Measurements from ENCODE around the gene CD68. TPM values are rescaled to one million over a fixed set of nuclear protein-coding genes. Genes with fewer than 3 reads are reported as not detected.
"Not testable (repeated sequence)": the region's sequence is repeated elsewhere in the genome, so short reads cannot be mapped to it uniquely, and the experiment has no call there.

Gene CD68
- polyA plus RNA-seq, 4 donors = 43.0 to 78.7 (median 53.9) TPM

DNA sequence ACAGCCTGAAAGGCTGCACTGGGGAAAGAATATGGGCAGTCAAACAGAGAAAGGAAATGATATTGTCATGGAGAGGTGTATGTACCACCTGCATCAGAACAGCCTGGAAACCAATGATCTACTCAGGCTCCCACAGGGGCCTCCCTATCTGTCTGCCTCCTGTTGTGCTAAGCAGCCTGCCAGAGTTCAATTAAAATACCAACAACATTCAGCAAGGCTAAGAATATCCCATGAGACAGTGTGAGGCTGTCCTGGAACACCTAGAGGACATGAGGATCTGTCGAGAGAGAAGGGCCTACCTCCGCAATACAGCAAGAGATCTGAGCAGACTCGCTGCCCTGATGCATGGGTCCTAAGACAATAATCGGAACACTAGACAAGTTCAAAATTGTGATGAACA lies 26.8 kb downstream of the CD68 start:
- DNase-seq (ENCODE audit: low read depth in 4 of 4, low spot score in 3 of 4) = no peak

GRCh38 chr17:7610641-7611040 lies 31.2 kb downstream of the CD68 start:
- DNase-seq (ENCODE audit: low read depth in 4 of 4, low spot score in 3 of 4) = no peak

DNA sequence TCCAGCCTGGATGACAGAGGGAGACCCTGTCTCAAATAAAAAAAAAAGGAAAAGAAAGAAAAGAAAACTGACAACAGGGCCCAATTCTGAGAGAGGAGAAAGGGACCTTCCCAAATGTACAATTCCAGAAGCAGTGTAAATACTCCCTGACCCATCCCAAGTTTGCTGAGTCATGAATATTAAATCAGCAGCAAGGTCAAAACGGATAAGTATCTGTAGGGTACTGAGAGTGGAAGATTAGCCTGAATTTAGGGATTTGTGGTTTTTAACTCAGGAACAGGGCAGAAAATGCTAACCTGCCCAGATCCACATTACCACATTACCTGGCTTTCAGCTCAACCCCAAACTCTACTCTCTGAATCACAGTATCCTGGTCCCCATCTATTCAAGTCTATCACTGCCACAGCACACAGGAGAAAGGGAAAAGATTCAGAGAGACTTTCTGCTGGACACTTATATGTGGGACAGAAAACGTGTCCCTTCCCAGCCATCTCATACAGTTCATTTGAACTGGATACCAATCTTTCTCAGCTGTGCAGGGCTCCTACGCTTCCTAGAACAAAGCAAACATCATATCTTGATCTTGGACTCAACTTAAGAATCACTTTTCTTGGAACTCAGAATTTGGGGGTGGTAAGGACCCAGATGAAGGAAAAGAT lies 32.3 kb downstream of the CD68 start:
- DNase-seq (ENCODE audit: low read depth in 4 of 4, low spot score in 3 of 4) = no peak

DNA sequence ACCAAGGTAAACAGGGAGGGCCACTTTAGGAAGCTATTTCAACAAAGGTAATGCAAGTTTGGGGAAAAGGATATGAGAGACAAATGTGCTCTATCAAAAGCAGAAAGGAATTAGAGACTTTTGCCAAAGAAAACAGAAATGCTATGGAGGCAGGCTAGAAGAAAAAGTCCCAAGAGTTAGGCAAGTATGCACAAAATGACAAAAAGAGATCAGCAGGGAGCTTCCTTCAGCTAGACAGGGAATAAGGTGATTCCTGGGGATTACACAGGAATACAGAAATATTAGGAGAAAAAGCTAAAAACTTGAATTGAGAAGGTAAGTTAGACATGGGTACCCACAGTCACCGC lies 32.8 kb downstream of the CD68 start:
- no peak for DNase-seq (ENCODE audit: low read depth in 4 of 4, low spot score in 3 of 4)

- DNase-seq (ENCODE audit: low read depth in 4 of 4, low spot score in 3 of 4) = no peak
These were observed 34.5 kb downstream of the CD68 start for GRCh38 chr17:7613769-7614424.

DNA sequence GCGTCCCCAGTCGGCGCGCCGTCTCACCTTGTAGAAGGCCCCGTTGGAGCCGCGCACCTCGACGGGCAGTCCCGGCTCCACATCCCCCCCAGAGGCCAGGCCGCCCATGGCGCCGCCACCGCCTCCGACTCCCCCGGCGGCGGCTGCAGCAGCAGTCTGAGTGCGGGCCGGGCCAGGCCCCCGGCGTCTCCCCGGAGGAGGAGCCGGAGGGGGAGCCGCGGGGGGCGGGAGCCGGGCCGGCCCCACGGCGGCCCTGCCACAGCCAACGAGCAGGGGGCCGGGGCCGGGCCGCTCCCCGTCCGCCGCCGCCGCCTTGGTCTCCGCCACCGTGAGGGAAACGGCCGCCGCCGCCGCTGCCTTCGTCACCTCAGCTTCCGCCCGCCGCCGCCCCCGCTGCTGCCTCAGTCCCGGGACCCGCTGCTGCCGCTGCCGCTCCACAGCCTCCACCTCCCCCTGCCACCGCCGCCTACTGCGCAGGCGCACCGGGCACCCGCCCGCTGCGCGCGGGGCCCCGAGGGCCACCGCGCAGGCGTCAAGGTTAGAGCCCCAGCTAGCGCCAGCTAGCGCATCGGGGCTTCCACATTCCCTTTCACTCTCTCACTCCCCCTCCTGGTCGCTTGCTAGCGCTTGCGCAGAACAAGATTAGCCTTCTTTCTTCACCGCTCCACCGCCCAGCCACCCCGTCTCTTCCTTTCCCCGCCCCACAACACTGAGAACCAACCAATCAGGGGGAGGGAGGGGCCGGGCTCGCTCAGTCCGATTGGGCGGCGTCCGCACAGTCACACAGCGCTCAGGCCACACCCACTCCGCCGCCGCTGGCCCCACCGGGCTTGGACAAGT lies 35.2 kb downstream of the CD68 start, which contains the start of gene FXR2:
TSS of gene FXR2 (minus strand) at position 473 of the 840 bp plus-strand sequence. CDS start at position 108, 365 bp downstream.
- DNase-seq (ENCODE audit: low read depth in 4 of 4, low spot score in 3 of 4) = peak; percentile 100

GRCh38 chr17:7615265-7615747 lies 35.9 kb downstream of the CD68 start:
- no peak for DNase-seq (ENCODE audit: low read depth in 4 of 4, low spot score in 3 of 4)

DNA sequence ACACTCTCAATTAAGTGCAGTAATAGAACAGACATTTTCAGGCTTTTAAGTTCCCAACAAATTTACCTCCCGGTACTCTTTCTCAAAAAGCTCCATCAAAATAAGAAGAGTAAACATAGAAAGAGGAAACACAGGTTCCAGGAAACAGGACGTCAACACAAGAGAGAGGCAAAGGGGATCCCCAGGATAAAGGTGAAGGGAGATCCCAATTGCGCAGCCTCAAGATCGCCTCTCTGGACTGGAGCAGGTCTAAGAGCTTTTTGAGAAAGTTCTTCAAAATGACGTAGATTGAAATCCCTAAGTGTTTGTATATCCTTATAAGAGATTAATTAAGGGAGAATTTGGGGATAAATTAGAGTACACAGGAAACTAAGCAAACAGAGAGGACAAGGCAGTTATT lies 39.2 kb downstream of the CD68 start:
- no peak for DNase-seq (ENCODE audit: low read depth in 4 of 4, low spot score in 3 of 4)

DNA sequence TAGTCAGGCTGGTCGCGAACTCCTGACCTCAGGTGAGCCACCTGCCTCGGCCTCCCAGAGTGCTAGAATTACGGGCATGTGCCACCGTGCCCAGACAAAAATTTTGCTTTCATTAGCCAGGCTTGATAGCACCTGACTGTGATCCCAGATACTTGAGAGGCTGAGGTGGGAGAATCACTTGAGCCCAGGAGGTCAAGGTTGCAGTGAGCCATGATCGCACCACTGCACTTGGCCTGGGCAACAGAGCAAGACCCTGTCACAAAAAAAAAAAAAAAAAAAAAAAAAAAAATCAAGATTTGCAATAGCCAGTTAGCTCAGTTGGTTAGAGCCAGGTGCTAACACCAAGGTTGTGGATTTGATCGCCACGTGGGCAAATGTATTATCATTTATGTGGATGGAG lies 41.4 kb downstream of the CD68 start:
- DNase-seq (ENCODE audit: low read depth in 4 of 4, low spot score in 3 of 4) = no peak

GRCh38 chr17:7623661-7624060 lies 44.2 kb downstream of the CD68 start:
- no peak for DNase-seq (ENCODE audit: low read depth in 4 of 4, low spot score in 3 of 4)

GRCh38 chr17:7625749-7626148 lies 46.3 kb downstream of the CD68 start:
- DNase-seq (ENCODE audit: low read depth in 4 of 4, low spot score in 3 of 4) = not testable (repeated sequence)

DNA sequence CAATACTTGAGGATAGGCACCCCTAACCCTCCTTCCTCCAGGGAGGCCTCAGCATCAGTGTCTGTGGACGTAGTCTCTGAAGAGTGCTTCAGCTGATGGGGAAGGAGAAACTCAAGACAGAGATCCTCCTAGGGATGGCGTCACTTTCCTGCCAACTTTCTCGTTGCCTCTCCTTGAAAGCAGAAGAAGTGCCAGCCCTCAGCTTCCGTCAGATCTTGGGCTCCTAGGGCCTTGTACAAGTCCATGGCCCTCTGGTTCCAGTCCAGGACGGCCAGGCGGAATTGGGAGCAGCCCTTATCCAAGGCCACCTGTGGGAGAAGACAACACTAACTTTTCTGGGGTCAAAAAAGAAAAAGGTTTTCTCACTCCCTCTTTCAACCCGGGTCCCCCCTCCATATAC lies 46.9 kb downstream of the CD68 start:
- no peak for DNase-seq (ENCODE audit: low read depth in 4 of 4, low spot score in 3 of 4)

- no peak for DNase-seq (ENCODE audit: low read depth in 4 of 4, low spot score in 3 of 4)
These were observed 47.5 kb downstream of the CD68 start for GRCh38 chr17:7626956-7627249.

DNA sequence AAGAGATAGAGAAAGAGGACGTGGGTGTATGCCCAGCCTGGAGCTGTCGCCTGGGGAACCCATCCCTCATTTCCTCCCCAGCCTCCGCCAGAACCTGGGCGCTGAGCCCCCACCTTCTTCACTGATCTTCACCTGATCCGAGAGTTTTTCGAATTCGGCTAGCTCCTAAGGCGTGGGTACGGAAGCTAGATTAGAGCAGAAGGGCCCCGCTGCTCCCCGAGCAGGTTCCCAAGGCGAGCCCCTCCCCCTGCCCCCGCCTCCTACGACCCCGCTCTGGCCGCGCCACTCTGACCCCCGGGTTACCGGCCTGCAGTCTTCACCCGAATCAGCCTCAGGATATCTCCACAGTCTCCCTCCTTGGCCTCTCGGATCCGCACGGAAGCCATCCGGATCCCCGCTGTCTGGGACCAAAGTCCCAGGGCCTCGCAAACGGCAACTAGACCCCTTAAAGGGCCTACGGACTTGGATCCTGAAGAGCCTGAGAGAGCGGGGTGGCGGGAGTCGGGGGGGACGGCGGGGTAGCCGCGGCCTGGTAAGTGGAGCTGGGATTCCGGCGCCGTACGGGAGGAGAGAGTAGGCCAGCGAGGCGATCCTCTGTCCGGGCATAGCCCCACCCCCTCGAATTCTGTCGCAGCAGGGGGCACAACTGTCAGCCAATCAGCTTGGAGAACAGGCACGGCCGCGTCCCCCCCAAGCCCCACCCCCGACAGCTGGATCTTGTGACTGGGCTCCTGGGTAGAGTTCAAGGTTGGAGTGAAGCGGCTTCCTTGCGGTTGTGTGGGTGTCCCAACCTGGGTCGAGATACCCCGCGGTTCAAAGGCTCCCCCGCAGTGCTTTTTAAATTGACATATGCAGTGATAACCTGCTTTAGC lies 48.0 kb downstream of the CD68 start, which contains the start of gene SAT2:
TSS of gene SAT2 (minus strand) at position 572 of the 872 bp plus-strand sequence. CDS start at position 386, 186 bp downstream.
- DNase-seq (ENCODE audit: low read depth in 4 of 4, low spot score in 3 of 4) = peak; percentile 84 to 94 (median 91)

DNA sequence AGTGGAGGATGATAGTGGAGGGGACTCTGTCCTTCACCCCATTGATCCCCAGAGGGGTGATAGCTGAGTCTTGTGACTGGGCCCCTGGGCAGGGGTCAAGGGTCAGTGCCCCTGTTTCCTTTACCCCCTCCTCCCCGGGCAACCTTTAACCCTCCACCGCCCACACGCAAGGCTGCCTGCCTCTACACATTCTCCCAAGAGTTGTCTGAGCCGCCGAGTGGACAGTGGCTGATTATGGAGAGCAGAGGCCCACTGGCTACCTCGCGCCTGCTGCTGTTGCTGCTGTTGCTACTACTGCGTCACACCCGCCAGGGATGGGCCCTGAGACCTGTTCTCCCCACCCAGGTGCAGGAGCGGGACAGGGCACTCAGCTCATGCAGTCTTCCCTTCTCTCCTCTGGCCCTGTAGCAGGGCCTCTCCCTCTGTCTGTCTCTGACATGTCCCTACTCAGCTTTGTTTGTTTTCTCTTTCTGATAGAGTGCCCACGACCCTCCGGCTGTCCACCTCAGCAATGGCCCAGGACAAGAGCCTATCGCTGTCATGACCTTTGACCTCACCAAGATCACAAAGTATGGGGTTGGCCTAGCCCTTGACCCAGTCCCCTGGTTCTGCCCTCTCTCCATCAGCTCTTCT lies 50.6 kb downstream of the CD68 start, which contains the start of gene SHBG:
TSS of gene SHBG (plus strand) at position 197 of the 633 bp plus-strand sequence. CDS start at position 235, 38 bp downstream.
- no peak for DNase-seq (ENCODE audit: low read depth in 4 of 4, low spot score in 3 of 4)

Other genes with a start within 250 kb of the CD68 start
- 1 to 10 TPM; 5.7 to 9.1 (median 6.0) TPM for gene ACAP1, start 243.1 kb upstream of the CD68 start, polyA plus RNA-seq (ENCODE audit: insufficient read length in 4 of 4)
- gene KCTD11, start 227.5 kb upstream of the CD68 start, polyA plus RNA-seq (ENCODE audit: insufficient read length in 4 of 4) = 10 to 100 TPM; 12.4 to 13.6 (median 12.9) TPM
- not detected for gene TMEM95, start 224.5 kb upstream of the CD68 start, polyA plus RNA-seq (ENCODE audit: insufficient read length in 4 of 4)
- gene TNK1, start 198.5 kb upstream of the CD68 start, polyA plus RNA-seq (ENCODE audit: insufficient read length in 4 of 4) = 1 to 10 TPM; 3.2 to 7.2 (median 4.5) TPM
- 10 to 100 TPM; 30.5 to 46.3 (median 38.1) TPM for gene PLSCR3, start 185.1 kb upstream of the CD68 start, polyA plus RNA-seq (ENCODE audit: insufficient read length in 4 of 4)
- gene TMEM256, start 175.5 kb upstream of the CD68 start, polyA plus RNA-seq (ENCODE audit: insufficient read length in 4 of 4) = 100 to 1,000 TPM in 1 of 4 donors, 10 to 100 TPM in 3; 78.9 to 105 (median 86.2) TPM
- 10 to 100 TPM; 22.8 to 32.6 (median 24.9) TPM for gene NLGN2, start 171.8 kb upstream of the CD68 start, polyA plus RNA-seq (ENCODE audit: insufficient read length in 4 of 4)
- gene SPEM1, start 159.3 kb upstream of the CD68 start, polyA plus RNA-seq (ENCODE audit: insufficient read length in 4 of 4) = under 1 TPM in 1 of 4 donors, not detected in 3; 0.09 TPM
- gene SPEM2, start 154.0 kb upstream of the CD68 start, polyA plus RNA-seq (ENCODE audit: insufficient read length in 4 of 4) = under 1 TPM in 2 of 4 donors, not detected in 2; 0.12 TPM
- gene SPEM3, start 150.8 kb upstream of the CD68 start, polyA plus RNA-seq (ENCODE audit: insufficient read length in 4 of 4) = not detected
- gene TMEM102, start 144.2 kb upstream of the CD68 start, polyA plus RNA-seq (ENCODE audit: insufficient read length in 4 of 4) = 1 to 10 TPM; 3.6 to 5.6 (median 4.3) TPM
- 1 to 10 TPM; 6.0 to 8.6 (median 7.8) TPM for gene FGF11, start 140.1 kb upstream of the CD68 start, polyA plus RNA-seq (ENCODE audit: insufficient read length in 4 of 4)
- gene CHRNB1, start 134.6 kb upstream of the CD68 start, polyA plus RNA-seq (ENCODE audit: insufficient read length in 4 of 4) = 10 to 100 TPM; 10.1 to 11.7 (median 11.3) TPM
- gene ZBTB4, start 100.0 kb upstream of the CD68 start, polyA plus RNA-seq (ENCODE audit: insufficient read length in 4 of 4) = 10 to 100 TPM; 38.6 to 47.4 (median 44.3) TPM
- gene SLC35G6, start 98.2 kb upstream of the CD68 start, polyA plus RNA-seq (ENCODE audit: insufficient read length in 4 of 4) = under 1 TPM in 3 of 4 donors, not detected in 1; 0.16 to 0.22 (median 0.21) TPM
- 100 to 1,000 TPM; 117 to 158 (median 121) TPM for gene POLR2A, start 95.3 kb upstream of the CD68 start, polyA plus RNA-seq (ENCODE audit: insufficient read length in 4 of 4)
- 10 to 100 TPM; 25.3 to 32.5 (median 29.0) TPM for gene TNFSF12, start 30.6 kb upstream of the CD68 start, polyA plus RNA-seq (ENCODE audit: insufficient read length in 4 of 4)
- gene TNFSF13, start 20.9 kb upstream of the CD68 start, polyA plus RNA-seq (ENCODE audit: insufficient read length in 4 of 4) = 10 to 100 TPM; 13.2 to 17.8 (median 14.3) TPM
- 10 to 100 TPM; 68.1 to 81.1 (median 78.1) TPM for gene SENP3, start 17.7 kb upstream of the CD68 start, polyA plus RNA-seq (ENCODE audit: insufficient read length in 4 of 4)
- gene MPDU1, start 4.2 kb downstream of the CD68 start, polyA plus RNA-seq (ENCODE audit: insufficient read length in 4 of 4) = 100 to 1,000 TPM; 110 to 122 (median 119) TPM
- 1 to 10 TPM; 3.3 to 4.3 (median 4.0) TPM for gene SOX15, start 10.5 kb downstream of the CD68 start, polyA plus RNA-seq (ENCODE audit: insufficient read length in 4 of 4)
- gene FXR2, start 35.3 kb downstream of the CD68 start, polyA plus RNA-seq (ENCODE audit: insufficient read length in 4 of 4) = 10 to 100 TPM; 46.5 to 54.2 (median 46.9) TPM
- gene SAT2, start 48.2 kb downstream of the CD68 start, polyA plus RNA-seq (ENCODE audit: insufficient read length in 4 of 4) = 100 to 1,000 TPM; 124 to 145 (median 139) TPM
- gene SHBG, start 50.5 kb downstream of the CD68 start, polyA plus RNA-seq (ENCODE audit: insufficient read length in 4 of 4) = 1 to 10 TPM; 3.5 to 5.7 (median 4.0) TPM
- gene ATP1B2, start 71.3 kb downstream of the CD68 start, polyA plus RNA-seq (ENCODE audit: insufficient read length in 4 of 4) = 10 to 100 TPM; 18.6 to 26.1 (median 21.2) TPM
- 10 to 100 TPM; 69.4 to 74.4 (median 70.7) TPM for gene TP53, start 107.9 kb downstream of the CD68 start, polyA plus RNA-seq (ENCODE audit: insufficient read length in 4 of 4)
- 10 to 100 TPM; 12.7 to 16.3 (median 14.2) TPM for gene WRAP53, start 108.8 kb downstream of the CD68 start, polyA plus RNA-seq (ENCODE audit: insufficient read length in 4 of 4)
- gene EFNB3, start 125.6 kb downstream of the CD68 start, polyA plus RNA-seq (ENCODE audit: insufficient read length in 4 of 4) = 10 to 100 TPM; 19.0 to 29.4 (median 23.6) TPM
- under 1 TPM; 0.28 to 0.45 (median 0.37) TPM for gene DNAH2, start 138.1 kb downstream of the CD68 start, polyA plus RNA-seq (ENCODE audit: insufficient read length in 4 of 4)

All from right renal pelvis (tissue), 4 donors.